Urothelium cell line (cell line): ENCODE data around the gene ACADS.

Experiments
- DNase-seq: peaks from one replicate; pipeline ENCODE4 v3.0.0; 2011; ENCODE audit warnings: low spot score, mixed read lengths
- FAIRE-seq: peaks from 2 replicates; lab custom pipeline; 2011; peaks lifted over from hg19 to GRCh38; lab: Jason Lieb, UNC

Gene ACADS

GRCh38 chr12:120700886-120701285, 24.7 kb upstream of the ACADS start:
- no peak for FAIRE-seq
- no peak for DNase-seq

GRCh38 chr12:120702637-120703036, 23.0 kb upstream of the ACADS start:
- DNase-seq (no peak), FAIRE-seq (no peak)

GRCh38 chr12:120703311-120703942, 22.2 kb upstream of the ACADS start:
- FAIRE-seq (no peak), DNase-seq (no peak)

GRCh38 chr12:120705618-120706017, 20.0 kb upstream of the ACADS start:
- DNase-seq (no peak), FAIRE-seq (no peak)

GRCh38 chr12:120706029-120706428, 19.6 kb upstream of the ACADS start:
- no peak for FAIRE-seq
- DNase-seq = no peak

- FAIRE-seq (no peak), DNase-seq (no peak)
Observed at GRCh38 chr12:120708651-120709050, 17.0 kb upstream of the ACADS start.

- FAIRE-seq (no peak), DNase-seq (peak; percentile 87)
Observed at GRCh38 chr12:120710031-120710804, 15.4 kb upstream of the ACADS start, which contains the start of gene UNC119B. UNC119B (plus strand) TSS chr12:120710458; CDS start chr12:120710475, 17 bp downstream.

GRCh38 chr12:120710805-120711296, 14.8 kb upstream of the ACADS start:
- DNase-seq = peak; percentile 36
- FAIRE-seq = no peak

GRCh38 chr12:120711411-120711810, 14.2 kb upstream of the ACADS start:
- FAIRE-seq = no peak
- peak; percentile 14 for DNase-seq

GRCh38 chr12:120712610-120713009, 13.0 kb upstream of the ACADS start:
- DNase-seq (no peak), FAIRE-seq (no peak)

GRCh38 chr12:120713861-120714482, 11.7 kb upstream of the ACADS start:
- FAIRE-seq = no peak
- peak; percentile 78 for DNase-seq

GRCh38 chr12:120718055-120718454, 7.6 kb upstream of the ACADS start:
- no peak for DNase-seq
- no peak for FAIRE-seq

GRCh38 chr12:120719072-120719471, 6.6 kb upstream of the ACADS start:
- DNase-seq (no peak), FAIRE-seq (no peak)

GRCh38 chr12:120719496-120720233, 6.0 kb upstream of the ACADS start:
- DNase-seq = no peak
- FAIRE-seq = no peak

- FAIRE-seq (no peak), DNase-seq (no peak)
Observed at GRCh38 chr12:120720234-120720986, 5.2 kb upstream of the ACADS start.

GRCh38 chr12:120720987-120721801, 4.4 kb upstream of the ACADS start:
- FAIRE-seq (no peak), DNase-seq (no peak)

- FAIRE-seq (no peak), DNase-seq (no peak)
Observed at GRCh38 chr12:120721866-120722265, 3.8 kb upstream of the ACADS start.

- FAIRE-seq (no peak), DNase-seq (no peak)
Observed at GRCh38 chr12:120722784-120723183, 2.8 kb upstream of the ACADS start.

GRCh38 chr12:120724720-120725119, 906 bp upstream of the ACADS start:
- FAIRE-seq (no peak), DNase-seq (no peak)
